Activated T-cell treated with anti-CD3 and anti-CD28 coated beads, Interleukin-2, amount 50 U/mL, for 24 hours (primary cell): ENCODE results near the gene OOSP3.
"Not testable (repeated sequence)": the region's sequence is repeated elsewhere in the genome, so short reads cannot be mapped to it uniquely, and the experiment has no call there.

Source experiments
- DNase-seq: peaks from one replicate; pipeline ENCODE4 v3.0.0-alpha.2; 2020
- H3K27ac Mint-ChIP-seq: 2 replicates; pipeline ENCODE4 v1.8.0; 2020; ENCODE audit warnings: mild to moderate bottlenecking, mixed read lengths
- H3K27me3 Mint-ChIP-seq: 2 replicates; pipeline ENCODE4 v1.8.0; 2020; ENCODE audit warnings: mixed read lengths
- H3K36me3 Mint-ChIP-seq: 2 replicates; pipeline ENCODE4 v1.8.0; 2020; ENCODE audit warnings: low read depth, mixed read lengths
- H3K4me1 Mint-ChIP-seq: 2 replicates; pipeline ENCODE4 v1.8.0; 2020; ENCODE audit warnings: low read depth, mixed read lengths
- H3K4me3 Mint-ChIP-seq: 2 replicates; pipeline ENCODE4 v1.8.0; 2020; ENCODE audit warnings: mild to moderate bottlenecking, moderate library complexity, mixed read lengths
- H3K9me3 Mint-ChIP-seq: 2 replicates; pipeline ENCODE4 v1.8.0; 2020; ENCODE audit warnings: mixed read lengths

Gene OOSP3

DNA sequence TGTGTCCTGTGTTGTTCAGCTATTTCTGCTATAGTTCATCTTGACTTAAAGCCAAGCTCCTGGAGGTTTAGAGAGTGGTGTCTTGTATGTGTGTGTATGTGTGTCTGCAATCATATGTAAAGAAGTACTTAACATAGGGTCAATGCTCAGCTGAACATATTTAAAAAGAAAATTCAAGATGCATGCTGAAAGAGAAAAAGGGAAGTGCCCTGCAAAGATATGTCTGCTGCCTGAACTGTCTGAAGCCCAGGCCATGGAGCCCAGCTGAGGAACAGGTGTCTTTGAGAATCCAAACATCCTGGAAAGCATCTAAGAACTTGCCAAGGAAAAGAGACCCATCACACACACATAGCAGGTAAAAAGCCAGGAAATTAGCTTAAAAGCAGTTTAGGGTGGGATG is 18.9 kb upstream of the OOSP3 start:
- Mint-ChIP-seq H3K4me1 (peaks cover 29% of the 10 kb centered on the region), H3K27me3 (peaks cover 13% of the 10 kb centered on the region), H3K4me3 (no peak overlapping the region), H3K9me3 (no peaks in the 10 kb centered on the region), H3K36me3 (no peaks in the 10 kb centered on the region), H3K27ac (no peak overlapping the region)
- DNase-seq, result no peak

DNA sequence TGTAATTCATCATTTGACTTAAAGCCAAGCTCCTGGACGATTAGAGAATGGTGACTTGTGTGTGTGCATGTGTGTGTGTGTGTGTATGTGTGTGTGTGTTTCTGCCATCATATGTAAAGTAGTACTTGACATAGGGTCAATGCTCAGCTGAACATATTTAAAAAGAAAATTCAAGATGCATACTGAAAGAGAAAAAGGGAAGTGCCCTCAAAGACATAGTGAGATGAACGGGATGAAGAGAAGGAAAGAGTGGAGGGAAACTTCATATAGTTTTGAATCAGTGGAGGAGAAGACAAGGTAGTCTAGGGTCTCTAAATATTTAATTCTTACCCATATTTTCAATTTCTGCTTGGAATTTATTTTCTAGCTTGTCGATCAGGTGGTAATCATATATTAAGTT is 16.3 kb upstream of the OOSP3 start:
- H3K27ac Mint-ChIP-seq, result no peak overlapping the region
- no peaks in the 10 kb centered on the region for H3K9me3 Mint-ChIP-seq
- H3K4me3 Mint-ChIP-seq, result no peak overlapping the region
- H3K4me1 Mint-ChIP-seq, result peaks cover 34% of the 10 kb centered on the region
- H3K27me3 Mint-ChIP-seq, result peaks cover 28% of the 10 kb centered on the region
- H3K36me3 Mint-ChIP-seq, result no peaks in the 10 kb centered on the region
- DNase-seq, result no peak

- Mint-ChIP-seq H3K36me3 (no peaks in the 10 kb centered on the region), H3K27me3 (peaks cover 27% of the 10 kb centered on the region), H3K4me1 (peaks cover 15% of the 10 kb centered on the region), H3K9me3 (no peaks in the 10 kb centered on the region), H3K27ac (no peak overlapping the region), H3K4me3 (no peak overlapping the region)
- no peak for DNase-seq
Observed at GRCh38 chr11:59865031-59865430, 13.6 kb upstream of the OOSP3 start.

GRCh38 chr11:59866397-59866796 is 12.2 kb upstream of the OOSP3 start, which contains the start of gene TCN1:
Gene TCN1 (minus strand): TSS chr11:59866487. CDS start chr11:59866470, 17 bp downstream.
- Mint-ChIP-seq H3K36me3 (no peaks in the 10 kb centered on the region), H3K4me3 (no peak within 1 kb of the TSS), H3K4me1 (peaks cover 15% of the 10 kb centered on the region), H3K27ac (no peak within 1 kb of the TSS), H3K9me3 (peaks cover 5% of the 10 kb centered on the region), H3K27me3 (peaks cover 27% of the 10 kb centered on the region)
- no peak for DNase-seq

DNA sequence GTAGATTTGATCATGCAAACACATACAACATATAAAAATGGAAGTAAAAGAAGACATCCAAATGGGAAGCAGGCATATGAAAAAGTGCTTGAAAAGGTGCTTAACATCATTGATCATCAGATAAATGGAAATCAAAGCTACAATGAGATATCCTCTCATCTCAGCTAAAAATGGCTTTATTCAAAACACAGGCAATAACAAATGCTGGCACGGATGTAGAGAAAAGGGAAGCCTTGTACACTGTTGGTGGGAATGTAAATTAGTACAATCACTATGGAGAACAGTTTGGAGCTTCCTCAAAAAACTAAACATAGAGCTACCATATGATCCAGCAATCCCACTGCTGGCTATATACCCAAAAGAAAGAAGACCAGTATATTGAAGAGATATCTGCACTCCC is 11.7 kb upstream of the OOSP3 start:
- H3K27me3 Mint-ChIP-seq, result peaks cover 27% of the 10 kb centered on the region
- no peak for DNase-seq
- peaks cover 15% of the 10 kb centered on the region for H3K4me1 Mint-ChIP-seq
- H3K27ac Mint-ChIP-seq, result no peak overlapping the region
- peaks cover 5% of the 10 kb centered on the region for H3K9me3 Mint-ChIP-seq
- no peak overlapping the region for H3K4me3 Mint-ChIP-seq
- H3K36me3 Mint-ChIP-seq, result no peaks in the 10 kb centered on the region

DNA sequence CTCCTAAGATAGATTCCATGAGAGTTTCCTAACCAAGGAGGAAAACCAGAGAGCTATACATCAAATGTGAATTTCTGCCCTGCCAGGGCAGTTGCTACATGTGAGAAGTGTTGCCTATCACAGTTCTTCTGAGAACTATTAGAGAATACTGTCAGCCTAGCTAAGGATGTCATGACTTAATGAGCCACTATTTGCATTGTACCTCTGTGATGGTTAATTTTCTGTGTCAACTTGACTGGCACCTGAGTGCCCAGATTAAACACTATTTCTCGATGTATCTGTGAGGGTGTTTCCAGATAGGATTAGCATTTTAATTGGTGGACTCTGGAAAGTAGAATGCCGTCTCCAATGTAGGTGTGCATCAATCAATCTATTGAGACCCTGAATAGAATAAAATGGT is 10.6 kb upstream of the OOSP3 start:
- Mint-ChIP-seq H3K4me1 (peaks cover 15% of the 10 kb centered on the region), H3K36me3 (no peaks in the 10 kb centered on the region)

GRCh38 chr11:59872076-59872475 is 6.5 kb upstream of the OOSP3 start:
- Mint-ChIP-seq H3K27ac (no peak overlapping the region), H3K4me3 (no peak overlapping the region), H3K4me1 (no peaks in the 10 kb centered on the region), H3K9me3 (peaks cover 5% of the 10 kb centered on the region), H3K27me3 (peaks cover 24% of the 10 kb centered on the region), H3K36me3 (no peaks in the 10 kb centered on the region)
- no peak for DNase-seq

More for the DNA sequence above, 10.6 kb upstream of the OOSP3 start:
- Mint-ChIP-seq H3K27ac (no peak overlapping the region), H3K9me3 (peaks cover 5% of the 10 kb centered on the region), H3K4me3 (no peak overlapping the region), H3K27me3 (peaks cover 24% of the 10 kb centered on the region)
- DNase-seq, result no peak

- Mint-ChIP-seq H3K27me3 (peaks cover 28% of the 10 kb centered on the region), H3K36me3 (no peaks in the 10 kb centered on the region), H3K4me3 (no peak overlapping the region), H3K9me3 (no peaks in the 10 kb centered on the region), H3K27ac (no peak overlapping the region), H3K4me1 (no peaks in the 10 kb centered on the region)
- DNase-seq, result no peak
Observed at GRCh38 chr11:59875856-59876519, 2.6 kb upstream of the OOSP3 start.

GRCh38 chr11:59877325-59877724 is 1.3 kb upstream of the OOSP3 start:
- Mint-ChIP-seq H3K27me3 (peaks cover 28% of the 10 kb centered on the region), H3K4me1 (no peaks in the 10 kb centered on the region), H3K9me3 (no peaks in the 10 kb centered on the region), H3K4me3 (no peak overlapping the region), H3K36me3 (no peaks in the 10 kb centered on the region), H3K27ac (no peak overlapping the region)
- DNase-seq, result no peak

GRCh38 chr11:59877784-59878183 is 798 bp upstream of the OOSP3 start:
- H3K27ac Mint-ChIP-seq, result no peak overlapping the region
- no peak for DNase-seq
- H3K9me3 Mint-ChIP-seq, result no peaks in the 10 kb centered on the region
- H3K27me3 Mint-ChIP-seq, result peaks cover 28% of the 10 kb centered on the region
- H3K36me3 Mint-ChIP-seq, result no peaks in the 10 kb centered on the region
- H3K4me3 Mint-ChIP-seq, result no peak overlapping the region
- H3K4me1 Mint-ChIP-seq, result no peaks in the 10 kb centered on the region

DNA sequence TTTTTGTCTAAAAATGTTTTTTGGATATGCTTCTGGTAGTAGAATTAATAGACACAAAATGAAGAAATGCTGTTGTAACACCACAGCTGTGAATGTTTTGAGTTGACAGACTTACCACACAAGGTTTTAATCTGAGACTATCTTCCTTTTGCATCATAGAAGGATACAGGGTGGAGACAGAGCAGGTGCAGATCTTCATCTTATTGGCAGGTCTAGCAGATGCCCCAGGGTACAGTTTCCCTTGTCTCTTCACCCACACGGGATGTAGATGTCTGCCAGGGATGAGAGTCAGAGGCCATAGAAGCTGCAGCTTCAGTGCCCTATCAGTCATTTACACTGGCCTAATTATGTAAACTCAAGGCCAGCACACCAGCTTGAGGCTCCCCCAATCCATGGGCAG is 985 bp downstream of the OOSP3 start:
- Mint-ChIP-seq H3K27ac (no peak overlapping the region), H3K4me1 (no peaks in the 10 kb centered on the region), H3K27me3 (peaks cover 28% of the 10 kb centered on the region), H3K9me3 (no peaks in the 10 kb centered on the region), H3K36me3 (no peaks in the 10 kb centered on the region), H3K4me3 (no peak overlapping the region)
- DNase-seq, result no peak

DNA sequence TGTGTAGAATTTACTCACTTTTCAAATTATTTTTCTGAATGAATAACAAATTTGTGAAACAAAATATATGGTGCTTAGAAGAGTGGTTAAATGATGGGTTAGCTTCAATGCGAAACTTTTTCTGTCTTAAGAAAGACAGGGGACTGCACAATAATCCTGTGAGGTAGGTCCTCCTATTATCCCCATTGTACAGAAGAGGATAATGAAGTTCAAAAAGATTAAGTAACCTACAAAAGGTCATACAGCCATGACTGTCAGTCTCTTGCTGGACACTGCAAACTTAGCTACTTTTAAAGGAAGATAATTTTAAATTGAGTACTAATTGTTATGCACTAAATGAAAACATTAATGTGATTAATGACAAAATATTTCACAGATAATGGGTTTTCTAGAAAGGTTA is 5.0 kb downstream of the OOSP3 start:
- no peak for DNase-seq
- peaks cover 16% of the 10 kb centered on the region for H3K9me3 Mint-ChIP-seq

DNA sequence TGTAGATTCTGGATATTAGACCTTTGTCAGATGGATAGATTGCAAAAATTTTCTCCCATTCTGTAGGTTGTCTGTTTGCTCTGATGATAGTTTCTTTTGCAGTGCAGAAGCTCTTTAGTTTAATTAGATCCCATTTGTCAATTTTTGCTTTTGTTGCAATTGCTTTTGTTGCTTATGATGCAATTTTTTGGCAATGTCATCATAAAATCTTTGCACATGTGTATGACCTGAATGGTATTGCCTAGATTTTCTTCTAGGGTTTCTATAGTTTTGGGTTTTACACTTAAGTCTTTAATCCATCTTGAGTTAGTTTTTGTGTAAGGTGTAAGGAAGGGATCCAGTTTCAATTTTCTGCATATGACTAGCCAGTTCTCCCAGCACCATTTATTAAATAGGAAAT is 8.6 kb downstream of the OOSP3 start:
- peaks cover 40% of the 10 kb centered on the region for H3K9me3 Mint-ChIP-seq
- H3K4me1 Mint-ChIP-seq, H3K36me3 Mint-ChIP-seq, H3K4me3 Mint-ChIP-seq, H3K27ac Mint-ChIP-seq, DNase-seq: not testable (repeated sequence)
- peaks cover 17% of the 10 kb centered on the region for H3K27me3 Mint-ChIP-seq

More for the DNA sequence above, 5.0 kb downstream of the OOSP3 start:
- Mint-ChIP-seq H3K36me3 (no peaks in the 10 kb centered on the region), H3K27ac (no peak overlapping the region), H3K4me3 (no peak overlapping the region), H3K4me1 (no peaks in the 10 kb centered on the region), H3K27me3 (peaks cover 10% of the 10 kb centered on the region)

GRCh38 chr11:59891781-59892181 is 13.2 kb downstream of the OOSP3 start:
- no peak overlapping the region for H3K27ac Mint-ChIP-seq
- DNase-seq, result no peak
- peaks cover 41% of the 10 kb centered on the region for H3K27me3 Mint-ChIP-seq
- H3K4me3 Mint-ChIP-seq, result no peak overlapping the region
- H3K4me1 Mint-ChIP-seq, result no peaks in the 10 kb centered on the region
- H3K36me3 Mint-ChIP-seq, result no peaks in the 10 kb centered on the region
- H3K9me3 Mint-ChIP-seq, result peaks cover 35% of the 10 kb centered on the region

DNA sequence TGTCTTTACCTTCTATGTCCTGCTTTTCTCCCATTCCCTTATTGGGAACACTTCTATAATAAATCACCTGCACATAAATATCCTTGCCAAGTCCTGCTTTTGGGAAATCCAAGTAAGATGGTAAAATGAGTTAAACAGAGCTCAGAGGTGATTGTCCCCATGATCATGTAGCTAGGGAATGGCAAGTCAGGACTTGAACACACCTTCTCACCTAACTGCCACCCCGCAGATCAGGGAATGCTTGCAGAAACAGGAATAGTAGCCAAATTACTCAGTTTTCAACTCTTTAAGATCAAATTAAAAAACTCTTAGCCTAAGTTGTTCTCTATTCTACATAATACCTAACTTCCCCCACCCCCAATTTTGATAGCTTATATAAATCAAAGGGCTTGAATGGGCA is 16.0 kb downstream of the OOSP3 start:
- no peaks in the 10 kb centered on the region for H3K4me1 Mint-ChIP-seq
- H3K9me3 Mint-ChIP-seq, result peaks cover 13% of the 10 kb centered on the region

GRCh38 chr11:59898046-59898445 is 19.5 kb downstream of the OOSP3 start:
- no peak overlapping the region for H3K27ac Mint-ChIP-seq
- peaks cover 21% of the 10 kb centered on the region for H3K27me3 Mint-ChIP-seq
- H3K36me3 Mint-ChIP-seq, result no peaks in the 10 kb centered on the region
- no peak for DNase-seq
- H3K4me3 Mint-ChIP-seq, result no peak overlapping the region
- H3K9me3 Mint-ChIP-seq, result no peaks in the 10 kb centered on the region
- H3K4me1 Mint-ChIP-seq, result no peaks in the 10 kb centered on the region

More for the DNA sequence above, 16.0 kb downstream of the OOSP3 start:
- Mint-ChIP-seq H3K27me3 (peaks cover 33% of the 10 kb centered on the region), H3K27ac (no peak overlapping the region), H3K4me3 (no peak overlapping the region), H3K36me3 (no peaks in the 10 kb centered on the region)
- DNase-seq, result no peak
